CD4-positive, alpha-beta memory T cell (primary cell): Measurements from ENCODE around the gene NOVA1. TPM values are rescaled to one million over a fixed set of nuclear protein-coding genes. Genes with fewer than 3 reads are reported as not detected.

Experiments
- CTCF ChIA-PET: fragments of 350-600 bp; sonication (Branson Sonifier 250); formaldehyde crosslinking; loops from one replicate; lab custom pipeline; 2021; ENCODE audit warnings: inconsistent platforms; ENCODE audit not compliant: partially characterized antibody; lab: Charles Lee
- POLR2A ChIA-PET: fragments of 350-600 bp; sonication (Branson Sonifier 250); formaldehyde crosslinking; loops from one replicate; lab custom pipeline; 2021; ENCODE audit not compliant: partially characterized antibody; lab: Charles Lee
- DNase-seq, 5 donors: peaks; one replicate each; pipeline versions ENCODE4 v3.0.0 to v3.0.0-alpha.2; 2020 to 2022; ENCODE audit warnings: mixed read lengths in 1 of 5
- H3K27ac ChIP-seq: one replicate; pipeline ENCODE4 v1.7.0; 2013; ENCODE audit warnings: low read depth, low read length
- H3K27me3 ChIP-seq: 2 replicates; pipeline ENCODE4 v1.7.0; 2013; ENCODE audit warnings: mild to moderate bottlenecking, low read length, moderate library complexity; ENCODE audit not compliant: insufficient read depth
- H3K36me3 ChIP-seq: 2 replicates; pipeline ENCODE4 v1.7.0; 2013; ENCODE audit warnings: mild to moderate bottlenecking, low read length, moderate library complexity; ENCODE audit not compliant: insufficient read depth
- H3K4me1 ChIP-seq: 2 replicates; pipeline ENCODE4 v1.7.0; 2013; ENCODE audit warnings: mild to moderate bottlenecking, low read length, moderate library complexity; ENCODE audit not compliant: insufficient read depth
- H3K4me3 ChIP-seq, 2 donors: one replicate each; pipeline ENCODE4 v1.7.0; 2013; ENCODE audit warnings: low read length in 2 of 2, mild to moderate bottlenecking in 1 of 2
- H3K9me3 ChIP-seq, 2 donors: one replicate each; pipeline ENCODE4 v1.7.0; 2013; ENCODE audit warnings: low read length in 2 of 2, control low read depth in 1 of 2; ENCODE audit not compliant: control insufficient read depth in 1 of 2
- H3K27ac Mint-ChIP-seq, 7 donors: one replicate each; pipeline ENCODE4 v1.8.0; 2020 to 2021; ENCODE audit warnings: mixed read lengths in 7 of 7, mild to moderate bottlenecking in 6 of 7, inconsistent platforms in 3 of 7, moderate library complexity in 3 of 7
- H3K27me3 Mint-ChIP-seq, 2 donors: one replicate each; pipeline ENCODE4 v1.8.0; 2020 to 2021; ENCODE audit warnings: mixed read lengths in 2 of 2
- H3K36me3 Mint-ChIP-seq, 2 donors: one replicate each; pipeline ENCODE4 v1.8.0; 2020 to 2021; ENCODE audit warnings: mixed read lengths in 2 of 2, inconsistent platforms in 1 of 2, mild to moderate bottlenecking in 1 of 2
- H3K4me1 Mint-ChIP-seq, 4 donors: one replicate each; pipeline ENCODE4 v1.8.0; 2020 to 2021; ENCODE audit warnings: mixed read lengths in 4 of 4, mild to moderate bottlenecking in 1 of 4
- H3K4me3 Mint-ChIP-seq, 8 donors: one replicate each; pipeline ENCODE4 v1.8.0; 2020 to 2021; ENCODE audit warnings: mixed read lengths in 8 of 8, mild to moderate bottlenecking in 7 of 8, moderate library complexity in 6 of 8, inconsistent platforms in 3 of 8
- H3K9me3 Mint-ChIP-seq, 8 donors: one replicate each; pipeline ENCODE4 v1.8.0; 2020 to 2021; ENCODE audit warnings: mixed read lengths in 8 of 8, mild to moderate bottlenecking in 5 of 8, inconsistent platforms in 3 of 8, moderate library complexity in 1 of 8
- intact Hi-C: fragments of 100-400 bp; cut with micrococcal nuclease; formaldehyde crosslinking; loops from one replicate; pipeline ENCODE4 v1.15.1; 2023
- polyA plus RNA-seq, 2 donors: library from polyadenylated mRNA; unstranded; fragments of 300-500 nt; fragmentation: Illumina TruSeq; gene quantifications; one replicate each; pipeline ENCODE4 v1.2.3, GENCODE V29; 2021
- total RNA-seq, 2 experiments: library from RNA; stranded (reverse); gene quantifications; one replicate each; pipeline ENCODE4 v1.2.3, GENCODE V29; 2021

The NOVA1 gene
- total and polyA plus RNA-seq, 4 experiments from 2014 or later, result not detected

DNA sequence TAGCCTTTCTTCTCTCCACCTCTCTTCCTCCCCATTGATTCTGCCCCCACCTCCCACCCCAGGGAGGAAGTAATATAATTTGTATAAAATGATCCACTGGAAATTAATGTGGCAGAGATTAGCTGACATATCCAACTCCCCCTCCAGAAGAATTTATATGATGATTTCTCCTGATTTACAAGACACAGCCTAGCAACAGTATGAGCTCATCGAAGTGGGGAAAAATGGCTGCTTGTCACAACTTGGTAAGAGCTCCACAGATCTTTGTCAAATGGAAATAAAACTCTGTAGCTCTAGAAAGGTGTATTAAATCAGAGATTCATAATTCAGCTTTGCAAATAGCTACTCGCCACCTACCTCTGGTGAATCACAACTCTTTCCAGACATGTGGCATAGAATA lies 195.7 kb downstream of the NOVA1 start:
- Mint-ChIP-seq H3K27ac (no peak overlapping the region), H3K9me3 (peaks cover 0 to 45% (median 13%) of the 10 kb centered on the region in 8 donors), H3K36me3 (no peaks in the 10 kb centered on the region), H3K4me1 (no peaks in the 10 kb centered on the region), H3K27me3 (no peaks in the 10 kb centered on the region), H3K4me3 (no peak overlapping the region)
- ChIA-PET CTCF (no interaction called here), POLR2A (no interaction called here)
- DNase-seq, result no peak
- Histone ChIP-seq H3K4me3 (no peak overlapping the region), H3K4me1 (no peaks in the 10 kb centered on the region), H3K27ac (no peak overlapping the region), H3K36me3 (no peaks in the 10 kb centered on the region), H3K9me3 (peaks cover 0 to 4% of the 10 kb centered on the region in 2 donors), H3K27me3 (no peaks in the 10 kb centered on the region)
- intact Hi-C loops, result no loop called here

GRCh38 chr14:26401179-26401968 lies 196.5 kb downstream of the NOVA1 start:
- no peaks in the 10 kb centered on the region for H3K27me3 ChIP-seq
- H3K27ac ChIP-seq, result no peak overlapping the region
- H3K4me3 Mint-ChIP-seq, result no peak overlapping the region
- no peaks in the 10 kb centered on the region for H3K4me1 Mint-ChIP-seq
- H3K9me3 ChIP-seq, result peaks cover 0 to 4% of the 10 kb centered on the region in 2 donors
- no peaks in the 10 kb centered on the region for H3K36me3 Mint-ChIP-seq
- H3K4me1 ChIP-seq, result no peaks in the 10 kb centered on the region
- POLR2A ChIA-PET, result no interaction called here
- H3K4me3 ChIP-seq, result no peak overlapping the region
- intact Hi-C loops, result no loop called here
- H3K27me3 Mint-ChIP-seq, result no peaks in the 10 kb centered on the region
- DNase-seq, result no peak
- H3K27ac Mint-ChIP-seq, result no peak overlapping the region
- CTCF ChIA-PET, result no interaction called here
- no peaks in the 10 kb centered on the region for H3K36me3 ChIP-seq
- peaks cover 2 to 48% (median 14%) of the 10 kb centered on the region in 8 donors for H3K9me3 Mint-ChIP-seq

DNA sequence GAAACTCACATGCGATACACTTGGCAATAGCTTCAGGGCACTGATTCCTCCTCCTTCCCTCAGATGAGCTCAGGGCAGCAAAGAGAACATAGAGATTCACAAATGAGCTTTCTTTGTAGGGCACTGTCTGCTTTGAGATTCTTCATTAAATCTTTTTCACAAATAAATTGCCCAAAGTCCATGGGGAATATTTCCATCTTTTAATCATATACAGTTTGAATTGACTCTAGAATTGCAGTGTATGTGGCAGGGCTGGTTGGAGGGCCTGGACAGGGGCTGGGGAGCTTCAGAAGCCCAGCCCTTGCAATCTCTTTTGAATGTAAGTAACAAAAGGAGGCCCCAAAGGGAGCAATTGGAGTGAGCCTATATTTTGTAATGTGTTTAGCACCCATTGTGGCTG lies 197.5 kb downstream of the NOVA1 start:
- Histone ChIP-seq H3K27me3 (no peaks in the 10 kb centered on the region), H3K36me3 (no peaks in the 10 kb centered on the region), H3K4me1 (no peaks in the 10 kb centered on the region), H3K27ac (no peak overlapping the region), H3K4me3 (no peak overlapping the region), H3K9me3 (peaks cover 0 to 4% of the 10 kb centered on the region in 2 donors)
- CTCF ChIA-PET, result no interaction called here
- no peak overlapping the region for H3K4me3 Mint-ChIP-seq
- H3K4me1 Mint-ChIP-seq, result no peaks in the 10 kb centered on the region
- POLR2A ChIA-PET, result no interaction called here
- H3K9me3 Mint-ChIP-seq, result peaks cover 4 to 51% (median 14%) of the 10 kb centered on the region in 8 donors
- no peaks in the 10 kb centered on the region for H3K27me3 Mint-ChIP-seq
- intact Hi-C loops, result no loop called here
- DNase-seq, result no peak
- no peaks in the 10 kb centered on the region for H3K36me3 Mint-ChIP-seq
- H3K27ac Mint-ChIP-seq, result no peak overlapping the region

DNA sequence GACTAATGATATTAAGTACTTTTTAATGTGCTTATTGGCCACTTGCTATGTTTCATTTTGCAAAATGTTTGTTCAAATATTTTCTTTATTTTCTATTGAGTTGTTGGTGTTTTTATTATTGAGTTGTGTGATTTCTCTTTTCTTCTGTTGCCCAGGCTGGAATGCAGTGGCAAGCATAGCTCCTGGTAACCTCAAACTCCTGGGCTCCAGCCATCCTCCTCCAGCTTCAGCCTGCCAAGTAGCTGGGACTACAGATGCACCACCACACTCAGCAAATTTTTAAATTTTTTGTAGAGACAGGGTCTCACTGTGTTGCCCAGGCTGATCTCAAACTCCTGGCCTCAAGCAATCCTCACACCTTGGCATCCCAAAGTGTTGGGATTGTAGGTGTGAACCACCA lies 199.2 kb downstream of the NOVA1 start:
- POLR2A ChIA-PET, result no interaction called here
- H3K36me3 ChIP-seq, result no peaks in the 10 kb centered on the region
- no peak overlapping the region for H3K4me3 Mint-ChIP-seq
- no peak overlapping the region for H3K4me3 ChIP-seq
- H3K27me3 ChIP-seq, result no peaks in the 10 kb centered on the region
- intact Hi-C loops, result no loop called here
- H3K4me1 Mint-ChIP-seq, result no peaks in the 10 kb centered on the region
- H3K9me3 Mint-ChIP-seq, result peaks cover 4 to 44% (median 13%) of the 10 kb centered on the region in 8 donors
- H3K27me3 Mint-ChIP-seq, result no peaks in the 10 kb centered on the region
- H3K27ac Mint-ChIP-seq, result no peak overlapping the region
- no peaks in the 10 kb centered on the region for H3K4me1 ChIP-seq
- H3K36me3 Mint-ChIP-seq, result no peaks in the 10 kb centered on the region
- H3K9me3 ChIP-seq, result peaks cover 0 to 4% of the 10 kb centered on the region in 2 donors
- H3K27ac ChIP-seq, result no peak overlapping the region
- CTCF ChIA-PET, result no interaction called here
- DNase-seq, result no peak
